ENCODE data around the gene PRKCZ. TPM values are rescaled to one million over a fixed set of nuclear protein-coding genes. Genes with fewer than 3 reads are reported as not detected.

PRKCZ gene
- total RNA-seq, 1 donor from 2014 or later = 55.5 TPM

GRCh38 chr1:2176615-2177014, 126.4 kb downstream of the PRKCZ start:
- Mint-ChIP-seq H3K27me3 (ENCODE audit: low read depth) (no peaks in the 10 kb centered on the region), H3K36me3 (peaks cover 16% of the 10 kb centered on the region)
- TF ChIP-seq CTCF (IDR thresholded peaks at IDR 0.05; ENCODE audit: unreplicated experiment) = no peak

GRCh38 chr1:2177541-2177940, 127.3 kb downstream of the PRKCZ start:
- Mint-ChIP-seq H3K36me3 (peaks cover 14% of the 10 kb centered on the region), H3K4me3 (no peak overlapping the region), H3K4me1 (peaks cover 12% of the 10 kb centered on the region), H3K9me3 (no peaks in the 10 kb centered on the region), H3K27ac (no peak overlapping the region), H3K27me3 (ENCODE audit: low read depth) (no peaks in the 10 kb centered on the region)
- DNase-seq (ENCODE audit: low spot score in 2 of 2, unreplicated experiment in 2 of 2) = no peak
- TF ChIP-seq CTCF (IDR thresholded peaks at IDR 0.05; ENCODE audit: unreplicated experiment) = no peak

More at GRCh38 chr1:2176615-2177014, 126.4 kb downstream of the PRKCZ start:
- Mint-ChIP-seq H3K27ac (no peak overlapping the region), H3K9me3 (no peaks in the 10 kb centered on the region), H3K4me3 (no peak overlapping the region), H3K4me1 (peaks cover 12% of the 10 kb centered on the region)
- no peak for DNase-seq (ENCODE audit: low spot score in 2 of 2, unreplicated experiment in 2 of 2)

GRCh38 chr1:2177946-2178538, 127.8 kb downstream of the PRKCZ start:
- H3K27me3 Mint-ChIP-seq (ENCODE audit: low read depth) = no peaks in the 10 kb centered on the region
- DNase-seq (ENCODE audit: low spot score in 2 of 2, unreplicated experiment in 2 of 2) = no peak
- no peaks in the 10 kb centered on the region for H3K9me3 Mint-ChIP-seq
- H3K4me3 Mint-ChIP-seq = no peak overlapping the region
- peaks cover 12% of the 10 kb centered on the region for H3K4me1 Mint-ChIP-seq
- no peak overlapping the region for H3K27ac Mint-ChIP-seq
- peaks cover 14% of the 10 kb centered on the region for H3K36me3 Mint-ChIP-seq
- TF ChIP-seq CTCF (IDR thresholded peaks at IDR 0.05; ENCODE audit: unreplicated experiment) = no peak

- Mint-ChIP-seq H3K4me3 (no peak overlapping the region), H3K27me3 (ENCODE audit: low read depth) (no peaks in the 10 kb centered on the region), H3K36me3 (peaks cover 14% of the 10 kb centered on the region), H3K9me3 (no peaks in the 10 kb centered on the region), H3K27ac (no peak overlapping the region), H3K4me1 (peaks cover 12% of the 10 kb centered on the region)
- no peak for TF ChIP-seq CTCF (IDR thresholded peaks at IDR 0.05; ENCODE audit: unreplicated experiment)
- no peak for DNase-seq (ENCODE audit: low spot score in 2 of 2, unreplicated experiment in 2 of 2)
Measured at GRCh38 chr1:2178875-2179274, 128.7 kb downstream of the PRKCZ start.

- H3K27ac Mint-ChIP-seq = peak overlapping the region; percentile 11
- no peak for DNase-seq (ENCODE audit: low spot score in 2 of 2, unreplicated experiment in 2 of 2)
- H3K9me3 Mint-ChIP-seq = no peaks in the 10 kb centered on the region
- H3K27me3 Mint-ChIP-seq (ENCODE audit: low read depth) = no peaks in the 10 kb centered on the region
- TF ChIP-seq CTCF (IDR thresholded peaks at IDR 0.05; ENCODE audit: unreplicated experiment) = no peak
- H3K4me3 Mint-ChIP-seq = no peak overlapping the region
- H3K36me3 Mint-ChIP-seq = peaks cover 14% of the 10 kb centered on the region
- peaks cover 8% of the 10 kb centered on the region for H3K4me1 Mint-ChIP-seq
Measured at GRCh38 chr1:2179283-2180013, 129.2 kb downstream of the PRKCZ start.
